ENCODE measurements around the gene SUN1.

Gene SUN1

DNA sequence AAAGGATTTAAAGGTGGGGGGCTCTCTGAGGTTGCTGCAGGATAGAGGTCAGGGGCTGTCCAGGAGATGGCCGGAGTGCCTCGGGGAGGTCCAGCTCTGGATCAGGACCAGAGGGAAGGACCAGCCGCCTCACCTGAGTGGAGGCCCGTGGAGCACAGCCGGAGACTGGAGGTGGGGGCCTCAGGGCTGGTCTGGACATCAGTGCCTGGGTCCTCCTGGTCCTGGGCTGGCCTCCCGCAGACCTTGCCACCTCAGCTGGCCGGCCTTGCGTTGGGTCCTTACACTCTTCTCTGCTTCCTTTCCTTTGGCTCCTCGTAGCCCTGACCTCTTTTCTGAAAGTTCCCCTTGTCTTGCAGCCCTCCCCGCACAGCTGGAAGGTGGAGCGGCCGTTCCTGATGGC, 2.0 kb downstream of the SUN1 start:
- no peak for DNase-seq (ENCODE audit: low read depth)
- in situ Hi-C loops (cut with HindIII; ENCODE audit: low sequenced_read_pairs): no loop called here
- no peak overlapping the region for H3K4me3 ChIP-seq (ENCODE audit: low read depth, low read length)
- TF ChIP-seq, protein P1, sequence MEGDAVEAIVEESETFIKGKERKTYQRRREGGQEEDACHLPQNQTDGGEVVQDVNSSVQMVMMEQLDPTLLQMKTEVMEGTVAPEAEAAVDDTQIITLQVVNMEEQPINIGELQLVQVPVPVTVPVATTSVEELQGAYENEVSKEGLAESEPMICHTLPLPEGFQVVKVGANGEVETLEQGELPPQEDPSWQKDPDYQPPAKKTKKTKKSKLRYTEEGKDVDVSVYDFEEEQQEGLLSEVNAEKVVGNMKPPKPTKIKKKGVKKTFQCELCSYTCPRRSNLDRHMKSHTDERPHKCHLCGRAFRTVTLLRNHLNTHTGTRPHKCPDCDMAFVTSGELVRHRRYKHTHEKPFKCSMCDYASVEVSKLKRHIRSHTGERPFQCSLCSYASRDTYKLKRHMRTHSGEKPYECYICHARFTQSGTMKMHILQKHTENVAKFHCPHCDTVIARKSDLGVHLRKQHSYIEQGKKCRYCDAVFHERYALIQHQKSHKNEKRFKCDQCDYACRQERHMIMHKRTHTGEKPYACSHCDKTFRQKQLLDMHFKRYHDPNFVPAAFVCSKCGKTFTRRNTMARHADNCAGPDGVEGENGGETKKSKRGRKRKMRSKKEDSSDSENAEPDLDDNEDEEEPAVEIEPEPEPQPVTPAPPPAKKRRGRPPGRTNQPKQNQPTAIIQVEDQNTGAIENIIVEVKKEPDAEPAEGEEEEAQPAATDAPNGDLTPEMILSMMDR (IDR thresholded peaks at IDR 0.05; ENCODE audit: low read depth, low read length, missing control alignments): no peak

DNA sequence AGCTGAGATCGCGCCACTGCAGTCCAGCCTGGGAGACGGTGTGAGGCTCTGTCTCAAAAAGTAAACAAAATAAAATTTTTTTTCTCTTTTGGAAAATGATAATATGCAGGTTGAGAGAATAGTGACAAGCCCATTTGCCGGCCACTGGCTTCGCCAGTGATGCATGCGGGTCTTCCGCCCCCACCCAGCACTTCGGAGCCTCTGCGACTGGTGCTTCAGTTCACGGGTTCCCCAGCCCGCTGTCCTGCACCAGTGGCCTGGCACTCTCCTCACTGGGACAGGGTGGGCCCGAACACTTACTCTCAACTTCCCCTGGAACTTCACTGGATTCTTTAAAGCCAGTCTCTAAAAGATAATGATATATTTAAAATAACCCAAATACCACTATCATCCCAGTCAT, 2.7 kb downstream of the SUN1 start:
- TF ChIP-seq, protein P1 (IDR thresholded peaks at IDR 0.05; ENCODE audit: low read depth, low read length, missing control alignments): no peak
- H3K4me3 ChIP-seq (ENCODE audit: low read depth, low read length): no peak overlapping the region
- in situ Hi-C loops (cut with HindIII; ENCODE audit: low sequenced_read_pairs): no loop called here
- DNase-seq (ENCODE audit: low read depth): no peak

DNA sequence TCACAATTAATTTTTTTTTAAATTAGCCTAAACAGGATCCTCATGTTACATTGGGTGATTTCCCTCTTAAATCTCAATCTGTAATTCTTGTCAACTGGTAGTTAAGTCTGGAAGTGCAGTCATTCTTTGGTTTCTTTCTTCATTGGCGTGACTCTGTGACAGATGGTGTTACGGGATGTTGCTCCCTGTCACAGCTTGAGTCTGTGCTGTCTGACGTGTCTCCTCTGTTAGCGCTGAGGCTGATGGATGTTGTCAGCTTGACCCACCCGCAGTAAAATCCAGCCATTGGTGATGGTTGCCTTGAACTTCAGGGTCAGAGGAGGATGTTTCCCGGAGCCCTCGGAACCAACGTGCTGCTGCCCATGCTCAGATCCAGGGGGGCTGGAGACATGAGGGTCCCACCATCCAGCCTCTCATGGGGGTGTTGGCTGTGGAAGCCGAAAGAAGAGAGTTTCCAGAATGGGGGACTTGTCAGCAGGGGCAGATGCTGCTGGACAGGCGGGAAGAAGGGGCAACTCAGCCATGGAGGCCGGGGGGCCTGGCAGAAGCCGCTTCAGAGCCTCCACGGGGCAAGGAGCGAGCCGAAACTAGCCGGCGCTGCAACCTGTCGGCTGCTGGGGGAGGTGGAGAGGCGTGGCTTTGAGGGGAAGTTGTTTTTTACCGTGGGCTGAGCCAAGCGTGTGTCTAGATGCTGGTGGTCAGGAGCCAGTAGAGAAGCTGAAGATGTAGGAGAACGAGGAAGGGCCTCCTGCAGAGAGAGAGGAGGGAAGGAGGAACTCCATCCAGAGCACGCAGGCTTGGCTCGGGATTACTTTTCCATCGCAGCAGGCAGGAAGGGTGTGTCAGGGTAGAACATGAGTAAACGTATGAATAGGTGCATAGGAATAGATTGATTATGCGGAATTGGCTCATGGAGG, 3.5 kb downstream of the SUN1 start:
- no peak for DNase-seq (ENCODE audit: low read depth)
- in situ Hi-C loops (cut with HindIII; ENCODE audit: low sequenced_read_pairs): no loop called here
- TF ChIP-seq, protein P1 (IDR thresholded peaks at IDR 0.05; ENCODE audit: low read depth, low read length, missing control alignments): no peak
- no peak overlapping the region for H3K4me3 ChIP-seq (ENCODE audit: low read depth, low read length)

DNA sequence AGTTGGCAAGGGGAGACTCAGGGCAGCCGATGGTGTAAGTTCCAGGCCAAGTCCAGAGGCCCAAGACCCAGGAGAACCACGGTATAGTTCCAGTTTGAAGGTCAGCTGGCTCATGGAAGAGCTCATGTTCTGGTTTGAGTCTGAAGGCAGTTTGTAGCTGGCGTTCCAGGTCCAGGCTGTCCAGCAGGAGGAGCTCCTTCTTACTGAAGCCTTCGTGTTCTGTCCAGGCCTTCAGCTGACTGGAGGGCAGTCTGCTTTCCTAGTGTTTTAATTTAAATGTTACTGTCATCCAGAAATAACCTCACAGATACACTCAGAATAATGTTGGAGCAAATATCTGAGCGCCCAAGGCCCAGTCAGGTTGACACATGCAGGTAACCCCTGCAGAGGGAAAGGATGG, 4.2 kb downstream of the SUN1 start:
- no peak for DNase-seq (ENCODE audit: low read depth)
- in situ Hi-C loops (cut with HindIII; ENCODE audit: low sequenced_read_pairs): no loop called here
- no peak overlapping the region for H3K4me3 ChIP-seq (ENCODE audit: low read depth, low read length)
- TF ChIP-seq, protein P1 (IDR thresholded peaks at IDR 0.05; ENCODE audit: low read depth, low read length, missing control alignments): peak; percentile 73

DNA sequence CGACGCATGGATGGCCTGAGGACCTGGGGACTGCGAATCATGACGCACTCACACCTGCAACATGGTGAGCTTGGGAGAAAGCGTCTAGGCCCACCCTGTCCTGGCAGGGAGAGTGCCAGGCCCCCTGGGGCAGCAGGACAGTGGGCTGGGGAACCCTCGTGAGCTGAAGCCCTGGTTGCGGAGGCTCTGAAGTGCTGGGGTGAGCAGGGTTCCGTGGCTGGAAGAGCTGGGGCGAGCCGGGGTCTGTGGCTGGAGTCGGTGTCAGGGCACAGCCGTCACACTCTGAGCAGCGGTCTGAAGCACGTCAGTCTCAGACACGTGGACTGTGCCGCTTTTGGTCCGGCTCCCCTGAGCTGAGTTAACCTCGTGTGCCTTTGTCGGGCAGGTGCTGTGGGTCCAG, 4.7 kb downstream of the SUN1 start:
- in situ Hi-C loops (cut with HindIII; ENCODE audit: low sequenced_read_pairs): no loop called here
- DNase-seq (ENCODE audit: low read depth): no peak
- no peak overlapping the region for H3K4me3 ChIP-seq (ENCODE audit: low read depth, low read length)
- TF ChIP-seq, protein P1 (IDR thresholded peaks at IDR 0.05; ENCODE audit: low read depth, low read length, missing control alignments): no peak

DNA sequence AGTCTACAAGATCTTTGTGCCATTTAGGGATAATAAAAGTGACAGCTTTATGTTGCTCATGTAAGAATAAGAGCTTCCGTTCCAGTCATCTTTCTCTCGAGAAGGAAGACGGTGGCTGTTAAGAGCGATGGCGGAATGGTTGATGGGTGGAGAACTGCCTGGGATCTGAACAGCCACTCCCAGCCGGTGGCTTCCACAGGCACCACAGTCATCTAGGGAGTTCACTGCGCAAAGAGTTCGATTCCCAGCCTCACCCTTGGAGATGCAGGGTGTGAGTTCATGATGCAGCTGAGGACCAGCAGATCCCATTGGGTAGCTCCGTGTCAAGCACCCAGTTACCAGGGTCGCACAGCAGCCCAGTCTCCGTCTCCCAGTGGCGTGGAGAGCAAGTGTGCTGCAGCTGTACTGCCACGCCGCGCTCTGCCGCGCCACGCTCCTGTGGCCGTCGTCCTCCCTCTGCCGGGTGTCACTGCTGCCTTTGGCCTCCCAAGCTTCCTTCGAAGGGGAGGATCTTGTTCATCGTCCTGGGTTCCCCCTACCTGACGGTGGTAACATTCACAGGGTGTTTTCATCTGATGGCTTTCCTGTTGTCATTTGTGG, 7.8 kb downstream of the SUN1 start:
- no peak for DNase-seq (ENCODE audit: low read depth)
- TF ChIP-seq, protein P1 (IDR thresholded peaks at IDR 0.05; ENCODE audit: low read depth, low read length, missing control alignments): no peak
- H3K4me3 ChIP-seq (ENCODE audit: low read depth, low read length): no peak overlapping the region
- in situ Hi-C loops (cut with HindIII; ENCODE audit: low sequenced_read_pairs): loop anchor here (5.0 kb wide), 1 partner anchor 53 kb away; no protein-coding TSS in a partner anchor

Measured in astrocyte of the cerebellum (primary cell).